GM12865 (cell line): ENCODE results near the gene MRPL12.

Experiments used
- DNase-seq: peaks from one replicate; pipeline ENCODE4 v3.0.0; 2010; ENCODE audit warnings: low read depth
- H3K4me3 ChIP-seq: 2 replicates; pipeline ENCODE4 v1.5.1; 2011; ENCODE audit warnings: mild to moderate bottlenecking, low read depth, low read length, control low read depth
- CTCF ChIP-seq: IDR thresholded peaks from 2 replicates; pipeline ENCODE4 v1.5.1; 2011; ENCODE audit warnings: low read length, control low read depth, low read depth, inconsistent platforms; ENCODE audit not compliant: insufficient read depth; ENCODE audit errors: missing control alignments

The MRPL12 gene

GRCh38 chr17:81712468-81713003 lies 9.4 kb downstream of the MRPL12 start:
- no peak for DNase-seq
- H3K4me3 ChIP-seq: peak overlapping the region; percentile 80
- TF ChIP-seq CTCF: peak; percentile 14

GRCh38 chr17:81713004-81713555 lies 9.9 kb downstream of the MRPL12 start:
- H3K4me3 ChIP-seq: peak overlapping the region; percentile 80
- no peak for DNase-seq
- no peak for TF ChIP-seq CTCF

- DNase-seq: no peak
These were observed 10.6 kb downstream of the MRPL12 start for GRCh38 chr17:81713556-81714411.

GRCh38 chr17:81714412-81715106 lies 11.4 kb downstream of the MRPL12 start:
- H3K4me3 ChIP-seq: no peak overlapping the region
- TF ChIP-seq CTCF: no peak
- DNase-seq: no peak

More at GRCh38 chr17:81713556-81714411, 10.6 kb downstream of the MRPL12 start:
- TF ChIP-seq CTCF: no peak
- H3K4me3 ChIP-seq: no peak overlapping the region; the same call in 1 of the 2 replicates

- no peak for TF ChIP-seq CTCF
- DNase-seq: no peak
- no peak overlapping the region for H3K4me3 ChIP-seq
These were observed 12.1 kb downstream of the MRPL12 start for GRCh38 chr17:81715107-81715871.
